Fibroblast of lung (primary cell): Measurements from ENCODE around the gene AP1S2. TPM values are rescaled to one million over a fixed set of nuclear protein-coding genes. Genes with fewer than 3 reads are reported as not detected.
"Not testable (repeated sequence)": the region's sequence is repeated elsewhere in the genome, so short reads cannot be mapped to it uniquely, and the experiment has no call there.

ENCODE experiments used
- DNase-seq, 2 donors: peaks; one replicate each; pipeline versions ENCODE4 v3.0.0 to v3.0.0-alpha.2; 2010; ENCODE audit warnings: low read depth in 2 of 2
- H2AFZ ChIP-seq: 2 replicates; pipeline ENCODE4 v1.5.1; 2012; ENCODE audit warnings: low read length, control low read depth, inconsistent platforms
- H3K27ac ChIP-seq: 2 replicates; pipeline ENCODE4 v1.5.1; 2011; ENCODE audit warnings: low read length, control low read depth; ENCODE audit not compliant: insufficient read depth
- H3K27me3 ChIP-seq: 2 replicates; pipeline ENCODE4 v1.5.1; 2011; ENCODE audit warnings: mild to moderate bottlenecking, low read length; ENCODE audit not compliant: control insufficient read depth, insufficient read depth
- H3K36me3 ChIP-seq: 2 replicates; pipeline ENCODE4 v1.5.1; 2011; ENCODE audit warnings: low read length; ENCODE audit not compliant: control insufficient read depth, insufficient read depth
- H3K4me1 ChIP-seq: 2 replicates; pipeline ENCODE4 v1.5.1; 2011; ENCODE audit warnings: low read length; ENCODE audit not compliant: control insufficient read depth, insufficient read depth; ENCODE audit errors: extremely low read depth
- H3K4me2 ChIP-seq: 2 replicates; pipeline ENCODE4 v1.5.1; 2011; ENCODE audit warnings: low read length, control low read depth; ENCODE audit not compliant: insufficient read depth; ENCODE audit errors: extremely low read depth
- H3K4me3 ChIP-seq, 4 experiments: fragments of 200-600 bp in 1 of 4; sonication (generic) in 1 of 4; replicated peaks in 1 of 4; 2 replicates each; pipeline ENCODE4 v1.5.1; 2011 to 2016; ENCODE audit warnings: low read length in 4 of 4, low read depth in 3 of 4, mild to moderate bottlenecking in 3 of 4, control low read depth in 2 of 4, inconsistent platforms in 1 of 4, mixed read lengths in 1 of 4; ENCODE audit not compliant: insufficient read depth in 1 of 4; ENCODE audit errors: control extremely low read depth in 1 of 4
- H3K79me2 ChIP-seq: 2 replicates; pipeline ENCODE4 v1.5.1; 2012; ENCODE audit warnings: mild to moderate bottlenecking, low read length, inconsistent platforms; ENCODE audit not compliant: control insufficient read depth, insufficient read depth
- H3K9ac ChIP-seq: 2 replicates; pipeline ENCODE4 v1.5.1; 2011; ENCODE audit warnings: mild to moderate bottlenecking, low read length, control low read depth; ENCODE audit not compliant: insufficient read depth
- H3K9me3 ChIP-seq: 2 replicates; pipeline ENCODE4 v1.5.1; 2012; ENCODE audit warnings: low read depth, low read length; ENCODE audit not compliant: control insufficient read depth, insufficient read depth
- H4K20me1 ChIP-seq: 2 replicates; pipeline ENCODE4 v1.5.1; 2011; ENCODE audit warnings: low read length; ENCODE audit not compliant: control insufficient read depth, insufficient read depth; ENCODE audit errors: extremely low read depth
- EZH2 ChIP-seq: IDR thresholded peaks from 2 replicates; pipeline ENCODE4 v1.5.1; 2012; ENCODE audit warnings: low read length, control low read depth, mild to moderate bottlenecking; ENCODE audit errors: missing control alignments
- polyA plus RNA-seq, 2 donors: library from polyadenylated mRNA; depleted of rRNA in 1 of 2; stranded (reverse) in 1 of 2; unstranded in 1 of 2; fragments of >200 nt; gene quantifications; 2 replicates each; pipeline ENCODE4 v1.2.1, GENCODE V29; 2011 to 2012; ENCODE audit warnings: missing spikeins in 1 of 2
- total RNA-seq: library from RNA; depleted of rRNA; stranded (reverse); fragments of >200 nt; gene quantifications from 2 replicates; pipeline ENCODE4 v1.2.1, GENCODE V29; 2014
- TF ChIP-seq, protein P1 (sequence below), 2 donors: IDR thresholded peaks in 1 of 2; conservative IDR thresholded peaks in 1 of 2; 1 replicate in 1 of 2; 2 replicates in 1 of 2; pipeline ENCODE4 v1.5.1; 2011 to 2012; ENCODE audit warnings: low read length in 2 of 2, control low read depth in 1 of 2, inconsistent platforms in 1 of 2, low read depth in 1 of 2, mild to moderate bottlenecking in 1 of 2

The AP1S2 gene
- total and polyA plus RNA-seq, 2 donors (not counting 1 experiment from before 2014, with no cell fraction given): 71.8 to 85.4 TPM

DNA sequence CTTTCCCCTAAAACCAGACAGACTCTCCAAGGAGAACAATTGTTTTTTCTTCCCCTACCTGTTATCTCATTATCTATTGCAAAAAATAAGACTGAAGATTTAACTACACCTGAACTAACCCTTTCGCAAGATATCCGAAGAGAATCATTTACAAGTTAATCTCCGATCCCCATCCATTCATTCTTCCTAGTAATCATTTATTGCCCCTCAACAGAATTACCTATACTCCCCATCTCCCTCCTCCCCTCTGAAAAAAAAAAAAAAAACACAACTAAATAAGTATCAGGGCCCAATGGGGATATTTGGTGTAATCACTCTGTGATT, 28.9 kb upstream of the AP1S2 start:
- Histone ChIP-seq H3K9ac (no peak overlapping the region), H3K9me3 (no peaks in the 10 kb centered on the region), H3K27me3 (no peaks in the 10 kb centered on the region), H3K27ac (no peak overlapping the region), H3K4me3 (no peak overlapping the region), H4K20me1 (no peaks in the 10 kb centered on the region), H2AFZ (no peak overlapping the region), H3K79me2 (no peaks in the 10 kb centered on the region), H3K4me2 (no peak overlapping the region), H3K36me3 (no peaks in the 10 kb centered on the region), H3K4me1 (no peaks in the 10 kb centered on the region)
- TF ChIP-seq, protein P1, sequence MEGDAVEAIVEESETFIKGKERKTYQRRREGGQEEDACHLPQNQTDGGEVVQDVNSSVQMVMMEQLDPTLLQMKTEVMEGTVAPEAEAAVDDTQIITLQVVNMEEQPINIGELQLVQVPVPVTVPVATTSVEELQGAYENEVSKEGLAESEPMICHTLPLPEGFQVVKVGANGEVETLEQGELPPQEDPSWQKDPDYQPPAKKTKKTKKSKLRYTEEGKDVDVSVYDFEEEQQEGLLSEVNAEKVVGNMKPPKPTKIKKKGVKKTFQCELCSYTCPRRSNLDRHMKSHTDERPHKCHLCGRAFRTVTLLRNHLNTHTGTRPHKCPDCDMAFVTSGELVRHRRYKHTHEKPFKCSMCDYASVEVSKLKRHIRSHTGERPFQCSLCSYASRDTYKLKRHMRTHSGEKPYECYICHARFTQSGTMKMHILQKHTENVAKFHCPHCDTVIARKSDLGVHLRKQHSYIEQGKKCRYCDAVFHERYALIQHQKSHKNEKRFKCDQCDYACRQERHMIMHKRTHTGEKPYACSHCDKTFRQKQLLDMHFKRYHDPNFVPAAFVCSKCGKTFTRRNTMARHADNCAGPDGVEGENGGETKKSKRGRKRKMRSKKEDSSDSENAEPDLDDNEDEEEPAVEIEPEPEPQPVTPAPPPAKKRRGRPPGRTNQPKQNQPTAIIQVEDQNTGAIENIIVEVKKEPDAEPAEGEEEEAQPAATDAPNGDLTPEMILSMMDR (conservative IDR thresholded peaks at IDR 0.05 in 1 of 2, IDR thresholded peaks at IDR 0.05 in 1 of 2; ENCODE audit: low read depth in 1 of 2, low read length in 2 of 2): no peak
- no peak for TF ChIP-seq EZH2
- DNase-seq: no peak

DNA sequence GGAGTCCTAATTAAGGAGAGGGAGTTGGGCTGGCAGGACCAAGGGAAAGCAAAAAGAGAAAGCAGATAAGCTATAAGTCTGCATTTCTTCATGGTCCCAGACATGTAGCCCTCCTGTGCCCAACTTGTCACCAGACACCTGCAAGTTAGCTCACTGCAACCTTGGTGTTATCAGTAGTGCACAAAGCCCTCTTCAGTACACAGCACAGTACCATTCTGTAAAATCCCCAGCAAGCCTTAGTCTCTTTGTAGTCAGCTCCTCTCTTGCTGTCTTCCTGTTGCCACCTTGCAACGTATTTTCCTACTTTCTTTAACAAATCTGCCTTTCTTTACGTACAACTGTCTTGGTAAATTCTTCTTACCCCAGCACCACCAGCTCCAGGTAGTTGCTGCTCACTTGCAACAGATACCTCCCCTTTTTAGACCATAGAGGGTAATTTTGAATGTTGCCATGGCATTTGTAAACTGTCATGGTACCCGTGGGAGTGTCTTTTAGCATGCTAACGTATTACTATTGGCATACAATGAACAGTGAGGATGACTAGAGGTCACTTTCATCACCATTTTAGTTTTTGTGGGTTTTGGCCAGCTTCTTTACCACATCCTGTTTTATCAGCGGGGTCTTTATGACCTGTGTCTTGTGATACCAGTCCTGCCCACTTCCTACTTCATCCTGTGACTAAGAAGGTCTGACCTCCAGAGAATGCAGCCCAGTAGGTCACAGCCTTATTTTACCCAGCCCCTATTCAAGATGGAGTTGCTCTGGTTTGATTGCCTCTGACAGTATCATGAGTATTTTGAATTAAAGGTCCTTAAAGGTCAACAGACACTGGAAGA, 28.3 kb upstream of the AP1S2 start:
- Histone ChIP-seq H3K9me3 (no peaks in the 10 kb centered on the region), H3K9ac (no peak overlapping the region), H3K36me3 (no peaks in the 10 kb centered on the region), H4K20me1 (no peaks in the 10 kb centered on the region), H3K27me3 (no peaks in the 10 kb centered on the region), H3K4me1 (no peaks in the 10 kb centered on the region), H3K79me2 (no peaks in the 10 kb centered on the region), H3K4me3 (no peak overlapping the region), H2AFZ (no peak overlapping the region), H3K4me2 (no peak overlapping the region), H3K27ac (no peak overlapping the region)
- peak; percentile 29 to 51 for DNase-seq
- TF ChIP-seq EZH2: no peak
- TF ChIP-seq, protein P1 (conservative IDR thresholded peaks at IDR 0.05 in 1 of 2, IDR thresholded peaks at IDR 0.05 in 1 of 2; ENCODE audit: low read depth in 1 of 2, low read length in 2 of 2): no peak

DNA sequence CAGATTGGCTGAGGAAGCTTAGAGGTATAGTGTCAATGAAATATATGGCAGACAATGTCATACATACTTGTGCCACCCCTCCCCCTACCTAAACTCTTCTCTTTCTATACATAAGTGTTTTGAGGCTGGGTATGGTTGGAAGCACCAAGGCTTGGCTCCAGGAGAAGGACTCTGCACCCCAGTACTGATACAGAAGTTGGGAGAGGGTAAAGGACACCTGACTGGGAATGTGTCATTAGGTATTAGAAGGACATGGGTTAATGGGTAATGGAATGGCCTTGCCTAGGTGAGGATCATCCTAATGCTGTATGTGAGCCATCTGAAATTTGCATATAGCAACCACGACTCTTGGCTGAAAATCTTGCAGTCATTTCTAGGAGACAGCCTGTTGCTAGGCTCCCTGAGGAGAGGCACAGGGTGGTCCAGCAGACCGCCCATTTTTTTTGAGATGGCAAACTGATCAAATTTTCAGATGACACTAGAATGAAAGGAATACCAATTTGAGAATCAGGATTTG, 26.8 kb upstream of the AP1S2 start:
- no peak overlapping the region for H3K9ac ChIP-seq
- H4K20me1 ChIP-seq: no peaks in the 10 kb centered on the region
- H3K27ac ChIP-seq: no peak overlapping the region
- no peak overlapping the region for H3K4me3 ChIP-seq
- H3K4me2 ChIP-seq: no peak overlapping the region
- no peaks in the 10 kb centered on the region for H3K9me3 ChIP-seq
- DNase-seq: no peak
- no peaks in the 10 kb centered on the region for H3K79me2 ChIP-seq
- no peaks in the 10 kb centered on the region for H3K36me3 ChIP-seq
- no peaks in the 10 kb centered on the region for H3K27me3 ChIP-seq
- no peak for TF ChIP-seq EZH2
- H3K4me1 ChIP-seq: no peaks in the 10 kb centered on the region
- no peak overlapping the region for H2AFZ ChIP-seq

DNA sequence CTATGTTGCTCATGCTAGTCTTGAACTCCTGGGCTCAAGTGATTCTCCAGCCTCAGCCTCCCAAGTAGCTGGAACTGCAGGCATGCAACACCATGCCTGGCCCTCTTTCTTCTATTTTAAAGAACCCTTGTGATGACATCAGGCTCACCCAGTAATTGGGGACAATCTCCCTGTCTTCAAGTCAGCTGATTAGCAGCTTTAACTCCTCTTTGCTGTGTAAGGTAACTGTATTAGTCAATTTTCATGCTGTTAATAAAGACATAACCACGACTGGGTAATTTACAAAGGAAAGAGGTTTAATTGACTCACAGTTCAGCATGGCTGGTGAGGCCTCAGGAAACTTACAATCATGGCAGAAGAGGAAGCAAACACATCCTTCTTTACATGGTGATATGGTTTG, 23.3 kb upstream of the AP1S2 start:
- H3K4me3 ChIP-seq, H2AFZ ChIP-seq, H3K27ac ChIP-seq, DNase-seq, H4K20me1 ChIP-seq, H3K36me3 ChIP-seq, H3K9ac ChIP-seq, H3K4me2 ChIP-seq, H3K27me3 ChIP-seq, H3K4me1 ChIP-seq, H3K9me3 ChIP-seq, H3K79me2 ChIP-seq: not testable (repeated sequence)
